Islet of Langerhans (tissue), 1 donor: ENCODE data around the gene NUP210.

Source experiments
- FAIRE-seq: peaks from one replicate; lab custom pipeline; 2011; peaks lifted over from hg19 to GRCh38; lab: Jason Lieb, UNC

Gene NUP210

GRCh38 chr3:13319564-13320220 is 100.4 kb downstream of the NUP210 start:
- no peak for FAIRE-seq

GRCh38 chr3:13318626-13319470 is 101.3 kb downstream of the NUP210 start:
- no peak for FAIRE-seq

GRCh38 chr3:13317596-13318320 is 102.4 kb downstream of the NUP210 start:
- no peak for FAIRE-seq

- FAIRE-seq = no peak
Measured at GRCh38 chr3:13316603-13317002, 103.5 kb downstream of the NUP210 start.

GRCh38 chr3:13314877-13315276 is 105.2 kb downstream of the NUP210 start:
- no peak for FAIRE-seq

- FAIRE-seq = no peak
Measured at GRCh38 chr3:13313813-13314212, 106.3 kb downstream of the NUP210 start.

- no peak for FAIRE-seq
Measured at GRCh38 chr3:13309004-13309403, 111.1 kb downstream of the NUP210 start.

GRCh38 chr3:13308380-13308801 is 111.7 kb downstream of the NUP210 start:
- FAIRE-seq = no peak

GRCh38 chr3:13307041-13307440 is 113.1 kb downstream of the NUP210 start:
- FAIRE-seq = no peak

GRCh38 chr3:13305623-13306022 is 114.5 kb downstream of the NUP210 start:
- no peak for FAIRE-seq

GRCh38 chr3:13303410-13303809 is 116.7 kb downstream of the NUP210 start:
- FAIRE-seq = no peak

GRCh38 chr3:13301286-13301987 is 118.7 kb downstream of the NUP210 start:
- no peak for FAIRE-seq

GRCh38 chr3:13300546-13301285 is 119.4 kb downstream of the NUP210 start:
- FAIRE-seq = no peak

- no peak for FAIRE-seq
Measured at GRCh38 chr3:13299531-13300155, 120.5 kb downstream of the NUP210 start.

- FAIRE-seq = no peak
Measured at GRCh38 chr3:13296662-13297061, 123.5 kb downstream of the NUP210 start.

GRCh38 chr3:13294442-13295351 is 125.4 kb downstream of the NUP210 start:
- FAIRE-seq = no peak

GRCh38 chr3:13292375-13292774 is 127.7 kb downstream of the NUP210 start:
- no peak for FAIRE-seq

GRCh38 chr3:13290941-13291340 is 129.2 kb downstream of the NUP210 start:
- FAIRE-seq = no peak

- no peak for FAIRE-seq
Measured at GRCh38 chr3:13289771-13290285, 130.3 kb downstream of the NUP210 start.
